Stimulated activated CD8-positive, alpha-beta memory T cell treated with anti-CD3 and anti-CD28 coated beads, Interleukin-12 subunit alpha, Interleukin-12 subunit beta, amount 100 ng/mL, for 4 hours (primary cell): ENCODE measurements around the gene TBXT.
"Not testable (repeated sequence)": the region's sequence is repeated elsewhere in the genome, so short reads cannot be mapped to it uniquely, and the experiment has no call there.

Source experiments
- DNase-seq: peaks from one replicate; pipeline ENCODE4 v3.0.0-alpha.2; 2020; ENCODE audit warnings: low read depth

Gene TBXT

DNA sequence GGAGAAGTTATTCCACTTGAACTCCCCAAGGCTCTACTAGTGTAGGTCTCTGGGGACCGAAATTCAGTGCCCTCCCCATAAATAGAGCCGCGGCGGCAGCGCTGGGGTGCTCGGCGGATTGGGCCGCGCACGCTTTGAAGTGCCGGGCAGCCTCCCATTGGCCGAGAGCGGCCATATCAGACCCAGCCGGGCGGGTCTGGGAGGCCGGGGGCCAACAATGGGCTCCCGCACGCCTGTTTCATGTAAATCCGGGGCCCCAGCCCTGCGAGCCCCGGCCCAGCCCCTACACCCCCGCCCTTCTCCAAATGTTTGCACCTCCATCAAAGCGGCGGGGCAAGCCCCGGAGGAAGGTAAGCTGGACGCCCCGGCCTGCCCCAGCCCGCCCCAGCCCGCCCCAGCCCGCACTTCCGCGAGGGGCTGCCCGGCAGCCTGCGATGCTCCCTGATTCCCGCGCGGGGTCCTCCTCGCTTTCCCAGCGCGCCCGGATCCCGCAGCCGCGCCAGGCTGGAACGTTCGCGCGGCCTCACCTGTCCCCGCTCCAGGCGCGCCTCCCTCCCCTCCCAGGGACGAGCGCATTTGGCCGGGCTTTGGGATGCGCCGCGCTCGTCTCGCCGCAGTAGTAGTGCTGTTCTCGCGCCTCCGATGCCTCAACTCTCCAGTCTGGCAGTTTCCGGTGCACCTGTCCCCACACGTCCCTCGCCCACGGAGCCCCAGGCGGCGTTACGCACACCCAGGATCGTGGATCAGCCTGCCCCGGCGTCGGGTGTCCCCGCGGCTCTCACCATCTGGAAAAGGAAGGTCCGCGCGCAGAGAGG is at the start of gene TBXT:
TBXT (minus strand) TSS at position 51 of the 815 bp plus-strand sequence. CDS start 260 bp downstream, outside the sequence.
- DNase-seq: no peak

GRCh38 chr6:166207284-166207561 is 39.6 kb upstream of the TBXT start:
- DNase-seq: no peak

GRCh38 chr6:166206510-166207283 is 39.0 kb upstream of the TBXT start:
- DNase-seq: no peak

- no peak for DNase-seq
Observed at GRCh38 chr6:166206066-166206465, 38.4 kb upstream of the TBXT start.

DNA sequence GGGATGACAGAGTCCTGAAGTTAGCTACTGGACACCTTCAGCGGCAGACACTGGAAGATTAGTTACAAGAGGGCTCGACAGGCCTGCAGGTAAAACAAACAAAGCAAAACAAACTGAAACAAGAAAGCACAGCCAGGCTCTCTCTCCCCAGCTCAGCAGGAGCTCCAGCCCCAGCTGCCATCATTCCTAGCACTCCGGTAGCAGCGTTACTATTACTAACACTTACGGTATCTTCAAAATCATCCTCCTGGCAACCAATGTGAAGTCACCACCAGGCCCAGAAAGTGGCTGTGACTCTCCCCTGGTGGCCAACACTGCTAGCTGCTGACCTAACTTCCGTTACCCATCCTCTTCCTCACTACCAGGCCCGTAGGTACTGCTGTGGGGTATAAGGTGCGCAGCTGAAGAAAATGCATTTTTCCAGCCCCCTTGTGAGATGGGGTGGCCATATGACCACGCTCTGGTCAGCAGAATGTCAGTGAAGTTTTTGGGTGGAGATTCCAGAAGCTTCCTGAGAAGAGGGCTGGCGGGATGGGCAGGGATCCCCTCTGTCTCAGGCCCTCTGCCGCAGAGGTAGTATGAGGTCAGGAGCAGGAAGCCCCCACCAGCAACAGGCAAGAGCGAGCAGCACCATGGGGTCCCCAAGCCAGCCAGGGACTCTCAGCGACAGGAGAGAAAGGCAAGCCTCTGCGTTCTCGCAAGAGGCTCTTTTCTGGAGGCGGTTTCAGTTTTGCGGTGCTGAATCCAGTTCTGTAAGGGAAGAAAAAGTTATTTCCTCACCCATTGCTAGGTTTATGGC is 37.4 kb upstream of the TBXT start:
- no peak for DNase-seq

DNA sequence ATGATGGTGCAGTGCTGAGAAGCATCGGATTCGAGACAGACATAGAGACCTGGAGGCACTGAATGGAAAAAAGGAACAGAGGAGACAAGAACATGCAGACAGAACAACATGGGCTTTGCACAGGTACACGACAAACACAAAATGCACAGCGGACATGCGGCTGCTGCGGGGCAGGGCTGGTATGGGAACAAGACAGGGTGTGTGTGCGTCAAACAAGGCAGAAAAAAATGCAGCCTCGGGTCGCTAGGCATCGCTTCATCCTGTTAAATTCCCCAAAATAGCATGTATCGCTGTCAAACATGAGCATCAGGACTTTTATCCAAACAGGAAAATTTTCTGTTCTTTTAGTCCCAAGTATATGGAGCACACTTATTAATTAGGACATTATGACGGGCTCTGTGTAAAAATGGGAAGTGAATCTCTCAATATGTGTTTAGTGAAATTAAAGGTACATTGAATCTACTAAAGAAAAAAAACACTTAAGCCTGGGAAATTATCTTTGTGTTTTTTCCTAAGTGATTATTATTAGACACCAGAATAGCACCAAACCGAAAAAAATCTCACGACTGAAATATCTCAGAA is 36.1 kb upstream of the TBXT start:
- DNase-seq: no peak

DNA sequence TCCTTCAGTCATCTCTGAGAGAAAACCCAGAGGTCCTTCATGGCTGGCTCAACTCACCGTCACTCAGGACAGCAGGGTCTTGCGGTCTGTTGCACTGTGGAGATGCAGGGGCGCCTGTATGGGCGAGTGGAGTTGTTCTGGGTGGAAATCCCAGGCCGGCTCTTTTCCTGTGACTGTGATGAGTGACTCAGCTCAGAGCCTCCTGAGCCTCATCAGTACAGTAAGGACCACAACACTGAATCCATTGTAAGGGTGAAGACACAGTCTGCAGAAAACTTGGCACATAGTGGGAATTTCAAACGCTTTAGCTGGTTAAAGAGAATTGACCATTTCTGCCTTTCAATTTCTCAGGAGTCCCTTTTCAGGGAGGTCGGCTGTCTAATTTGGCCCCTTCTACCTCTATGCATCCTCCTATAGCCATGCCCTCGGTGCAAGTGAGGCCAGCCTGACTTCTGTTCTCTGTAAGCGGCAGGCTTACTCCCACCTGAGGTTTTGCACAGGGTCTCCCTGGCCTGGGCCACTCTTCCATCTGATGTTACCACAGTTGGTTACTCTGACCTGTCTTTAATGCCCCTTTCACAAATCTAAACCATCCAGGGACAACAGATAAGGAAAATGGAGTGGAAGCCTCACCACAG is 35.5 kb upstream of the TBXT start:
- DNase-seq: no peak

DNA sequence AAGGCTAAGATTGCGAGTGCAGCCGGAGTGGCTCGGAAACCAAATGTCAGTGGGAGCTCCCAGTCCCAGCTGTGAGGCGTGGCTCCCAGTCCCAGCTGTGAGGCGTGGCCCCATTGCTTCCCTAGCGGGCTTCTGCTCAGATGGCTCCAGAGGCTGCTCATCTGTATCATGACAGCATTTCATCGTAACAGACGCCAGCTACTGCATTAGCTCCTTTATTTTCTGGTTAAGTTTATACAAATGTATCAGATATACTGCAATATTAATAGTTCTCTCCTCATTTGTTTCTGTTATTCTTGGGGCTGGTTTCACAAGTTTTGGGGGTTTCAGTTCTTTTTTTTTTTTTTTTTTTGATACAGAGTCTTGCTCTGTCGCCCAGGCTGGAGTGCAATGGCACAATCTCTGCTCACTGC is 34.7 kb upstream of the TBXT start:
- DNase-seq: no peak

- no peak for DNase-seq
Observed at GRCh38 chr6:166201878-166202277, 34.2 kb upstream of the TBXT start.

- no peak for DNase-seq
Observed at GRCh38 chr6:166197361-166197760, 29.7 kb upstream of the TBXT start.

- no peak for DNase-seq
Observed at GRCh38 chr6:166195860-166196238, 28.2 kb upstream of the TBXT start.

- no peak for DNase-seq
Observed at GRCh38 chr6:166194914-166195859, 27.5 kb upstream of the TBXT start.

DNA sequence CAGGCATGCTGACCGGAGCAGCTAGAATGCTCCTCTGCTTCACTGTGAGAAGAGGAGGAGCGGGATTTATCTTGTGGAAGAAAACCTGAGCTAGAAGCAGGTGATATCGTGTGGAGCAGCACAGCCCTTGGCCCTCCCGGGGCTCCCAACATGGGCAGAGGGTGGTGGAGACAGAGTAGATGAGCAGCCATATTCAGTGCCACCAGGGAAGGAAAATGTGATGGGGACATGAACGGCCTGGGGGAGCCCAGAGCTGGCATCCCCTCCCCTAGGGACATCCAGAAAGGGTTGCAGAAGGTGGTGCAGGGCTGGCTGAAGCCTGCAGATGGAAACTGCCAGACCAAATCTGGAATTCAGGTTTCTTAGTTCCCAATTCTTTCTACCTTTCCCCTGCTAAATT is 24.9 kb upstream of the TBXT start:
- DNase-seq: no peak

DNA sequence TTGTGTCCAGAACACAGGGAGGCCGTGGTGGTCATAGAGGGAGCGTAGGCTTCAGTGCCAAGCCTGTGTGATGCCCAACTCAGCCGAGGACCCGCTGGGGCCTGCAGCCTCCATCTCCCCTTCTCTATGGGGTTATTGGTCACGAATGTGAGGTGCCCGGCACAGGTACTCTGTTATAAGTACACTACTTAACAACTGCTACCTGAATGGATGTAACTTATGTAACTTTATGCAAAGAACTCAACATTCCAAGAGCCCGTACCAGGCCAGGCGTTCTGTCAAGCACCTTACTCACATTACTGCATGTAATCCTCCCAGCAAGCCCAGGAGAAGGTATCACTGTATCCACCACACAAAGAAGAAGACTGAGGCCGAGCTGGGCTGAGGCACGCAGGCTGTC is 24.5 kb upstream of the TBXT start:
- DNase-seq: no peak

DNA sequence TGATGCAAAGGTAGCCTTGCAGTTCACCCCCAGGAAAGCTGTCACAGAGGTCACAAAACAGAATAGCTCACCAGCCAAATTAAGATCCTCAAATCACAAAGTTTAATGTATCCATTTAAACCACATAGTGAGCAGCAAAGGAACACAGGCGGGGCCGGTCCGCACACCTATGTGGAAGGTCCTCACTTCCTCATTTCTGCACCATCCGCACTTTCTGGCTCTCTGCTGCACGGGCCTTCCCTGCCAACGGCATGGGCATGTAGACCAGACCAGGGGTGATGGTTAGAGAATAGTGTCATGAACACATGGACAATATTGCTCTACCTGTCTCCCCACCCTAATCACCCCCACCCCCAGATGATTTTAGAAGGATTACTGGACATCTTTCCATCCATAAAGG is 12.1 kb upstream of the TBXT start:
- DNase-seq: no peak

- no peak for DNase-seq
Observed at GRCh38 chr6:166176106-166176505, 8.5 kb upstream of the TBXT start.

- DNase-seq: not testable (repeated sequence)
Observed at GRCh38 chr6:166175093-166175492, 7.4 kb upstream of the TBXT start.

DNA sequence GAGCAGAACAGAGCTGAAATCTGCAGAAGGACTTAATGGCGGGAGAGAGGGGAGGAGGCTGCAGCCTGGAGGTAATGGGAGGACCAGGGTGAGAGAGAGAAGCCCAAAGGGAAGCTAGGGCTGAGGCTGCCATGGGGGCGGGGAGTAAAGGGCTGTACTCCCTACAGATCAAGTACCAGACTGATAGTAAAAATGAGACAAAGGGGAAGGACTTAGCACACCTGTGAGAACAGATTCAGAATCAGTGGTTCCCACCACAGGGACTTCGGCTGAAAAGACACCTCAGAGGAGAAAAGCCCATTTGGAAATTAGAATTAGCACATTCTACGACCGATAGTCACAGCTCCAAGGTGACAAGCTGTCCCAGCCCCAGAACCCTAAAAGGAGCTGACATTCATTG is 6.4 kb upstream of the TBXT start:
- DNase-seq: no peak

- no peak for DNase-seq
Observed at GRCh38 chr6:166173281-166173951, 5.8 kb upstream of the TBXT start.

- DNase-seq: no peak
Observed at GRCh38 chr6:166172546-166172945, 4.9 kb upstream of the TBXT start.
